Peyer's patch (tissue), 4 donors: Measurements from ENCODE around the gene DPEP3.
"Not testable (repeated sequence)": the region's sequence is repeated elsewhere in the genome, so short reads cannot be mapped to it uniquely, and the experiment has no call there.

Experiments used
- POLR2A ChIP-seq, 2 donors: fragments of 450-650 bp; IDR thresholded peaks; one replicate each; pipeline ENCODE4 v1.5.1; 2017; ENCODE audit warnings: antibody characterized with exemption in 2 of 2, mild to moderate bottlenecking in 2 of 2, moderate library complexity in 2 of 2
- TF ChIP-seq, protein P1 (sequence below), 6 experiments: fragments of 450-650 bp in 4 of 6; fragments of 200-600 bp in 2 of 6; sonication (generic) in 1 of 6; IDR thresholded peaks; one replicate each; pipeline ENCODE4 v1.5.1; 2017 to 2019; ENCODE audit warnings: antibody characterized with exemption in 6 of 6, mild to moderate bottlenecking in 3 of 6, moderate library complexity in 1 of 6

DNA sequence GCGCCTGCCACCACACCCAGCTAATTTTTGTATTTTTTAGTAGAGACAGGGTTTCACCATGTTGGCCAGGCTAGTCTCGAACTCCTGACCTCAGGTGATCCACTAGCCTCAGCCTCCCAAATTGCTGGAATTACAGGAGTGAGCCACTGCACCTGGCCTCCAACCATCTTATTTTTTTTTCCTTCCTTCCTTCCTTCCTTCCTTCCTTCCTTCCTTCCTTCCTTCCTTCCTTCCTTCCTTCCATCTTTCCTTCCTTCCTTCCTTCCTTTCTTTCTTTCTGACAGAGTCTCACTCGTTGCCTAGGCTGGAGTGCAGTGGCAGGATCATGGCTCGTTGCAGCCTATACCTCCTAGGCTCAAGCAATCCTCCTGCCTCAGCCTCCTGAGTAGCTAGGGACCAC lies 29.6 kb upstream of the DPEP3 start:
- not testable (repeated sequence) for TF ChIP-seq POLR2A (IDR thresholded peaks at IDR 0.05)
- TF ChIP-seq, protein P1, sequence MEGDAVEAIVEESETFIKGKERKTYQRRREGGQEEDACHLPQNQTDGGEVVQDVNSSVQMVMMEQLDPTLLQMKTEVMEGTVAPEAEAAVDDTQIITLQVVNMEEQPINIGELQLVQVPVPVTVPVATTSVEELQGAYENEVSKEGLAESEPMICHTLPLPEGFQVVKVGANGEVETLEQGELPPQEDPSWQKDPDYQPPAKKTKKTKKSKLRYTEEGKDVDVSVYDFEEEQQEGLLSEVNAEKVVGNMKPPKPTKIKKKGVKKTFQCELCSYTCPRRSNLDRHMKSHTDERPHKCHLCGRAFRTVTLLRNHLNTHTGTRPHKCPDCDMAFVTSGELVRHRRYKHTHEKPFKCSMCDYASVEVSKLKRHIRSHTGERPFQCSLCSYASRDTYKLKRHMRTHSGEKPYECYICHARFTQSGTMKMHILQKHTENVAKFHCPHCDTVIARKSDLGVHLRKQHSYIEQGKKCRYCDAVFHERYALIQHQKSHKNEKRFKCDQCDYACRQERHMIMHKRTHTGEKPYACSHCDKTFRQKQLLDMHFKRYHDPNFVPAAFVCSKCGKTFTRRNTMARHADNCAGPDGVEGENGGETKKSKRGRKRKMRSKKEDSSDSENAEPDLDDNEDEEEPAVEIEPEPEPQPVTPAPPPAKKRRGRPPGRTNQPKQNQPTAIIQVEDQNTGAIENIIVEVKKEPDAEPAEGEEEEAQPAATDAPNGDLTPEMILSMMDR (IDR thresholded peaks at IDR 0.05), result not testable (repeated sequence)
